Activated CD4-positive, CD25-positive, alpha-beta regulatory T cell (primary cell): ENCODE data around the gene ERC2.

ENCODE experiments used
- DNase-seq, 4 experiments: peaks; one replicate each; lab custom pipeline; 2025; lab: John Stamatoyannopoulos, UW

The ERC2 gene

GRCh38 chr3:56366641-56367162 lies 101.6 kb downstream of the ERC2 start:
- DNase-seq: no peak

- no peak for DNase-seq
These were observed 102.2 kb downstream of the ERC2 start for GRCh38 chr3:56365905-56366640.

- DNase-seq: no peak
These were observed 103.6 kb downstream of the ERC2 start for GRCh38 chr3:56364665-56365064.

- DNase-seq: no peak
These were observed 104.5 kb downstream of the ERC2 start for GRCh38 chr3:56363720-56364119.

GRCh38 chr3:56361731-56362130 lies 106.5 kb downstream of the ERC2 start:
- no peak for DNase-seq

- no peak for DNase-seq
These were observed 111.0 kb downstream of the ERC2 start for GRCh38 chr3:56357266-56357665.

GRCh38 chr3:56356808-56357207 lies 111.5 kb downstream of the ERC2 start:
- no peak for DNase-seq

GRCh38 chr3:56355570-56356185 lies 112.6 kb downstream of the ERC2 start:
- DNase-seq: no peak

GRCh38 chr3:56351537-56351936 lies 116.7 kb downstream of the ERC2 start:
- no peak for DNase-seq

GRCh38 chr3:56347219-56347871 lies 120.9 kb downstream of the ERC2 start:
- DNase-seq: no peak

GRCh38 chr3:56342475-56342874 lies 125.8 kb downstream of the ERC2 start:
- DNase-seq: no peak

- DNase-seq: no peak
These were observed 128.6 kb downstream of the ERC2 start for GRCh38 chr3:56339671-56340070.

- DNase-seq: no peak
These were observed 129.0 kb downstream of the ERC2 start for GRCh38 chr3:56339244-56339643.

GRCh38 chr3:56336023-56336422 lies 132.2 kb downstream of the ERC2 start:
- DNase-seq: no peak

GRCh38 chr3:56324473-56324872 lies 143.8 kb downstream of the ERC2 start:
- DNase-seq: no peak

GRCh38 chr3:56323986-56324420 lies 144.3 kb downstream of the ERC2 start:
- no peak for DNase-seq

- no peak for DNase-seq
These were observed 145.4 kb downstream of the ERC2 start for GRCh38 chr3:56322862-56323261.

- no peak for DNase-seq
These were observed 146.4 kb downstream of the ERC2 start for GRCh38 chr3:56321892-56322291.

- DNase-seq: no peak
These were observed 146.9 kb downstream of the ERC2 start for GRCh38 chr3:56321383-56321782.

GRCh38 chr3:56320883-56321282 lies 147.4 kb downstream of the ERC2 start:
- DNase-seq: no peak

- no peak for DNase-seq
These were observed 149.4 kb downstream of the ERC2 start for GRCh38 chr3:56318891-56319290.

- no peak for DNase-seq
These were observed 151.3 kb downstream of the ERC2 start for GRCh38 chr3:56316944-56317343.

GRCh38 chr3:56314842-56315241 lies 153.4 kb downstream of the ERC2 start:
- DNase-seq: no peak
